GM12872 (cell line): ENCODE measurements around the gene CDH15.

Source experiments
- CTCF ChIP-seq: IDR thresholded peaks from 3 replicates; pipeline ENCODE4 v1.5.1; 2011; ENCODE audit warnings: low read depth, mild to moderate bottlenecking, low read length, moderate library complexity; ENCODE audit not compliant: insufficient read depth

The CDH15 gene

GRCh38 chr16:89159850-89160354 lies 11.6 kb upstream of the CDH15 start:
- no peak for TF ChIP-seq CTCF

- TF ChIP-seq CTCF: no peak
Measured at GRCh38 chr16:89160977-89161701, 10.4 kb upstream of the CDH15 start.

GRCh38 chr16:89161763-89162713 lies 9.5 kb upstream of the CDH15 start:
- no peak for TF ChIP-seq CTCF

GRCh38 chr16:89163297-89163696 lies 8.3 kb upstream of the CDH15 start:
- TF ChIP-seq CTCF: no peak

- TF ChIP-seq CTCF: no peak
Measured at GRCh38 chr16:89164436-89164835, 7.1 kb upstream of the CDH15 start.

- no peak for TF ChIP-seq CTCF
Measured at GRCh38 chr16:89164847-89165680, 6.5 kb upstream of the CDH15 start.
